ENCODE measurements around the gene SF3A1. TPM values are rescaled to one million over a fixed set of nuclear protein-coding genes. Genes with fewer than 3 reads are reported as not detected.
A peak's percentile ranks its signal among the peaks of the same experiment; 100 is the strongest.

SF3A1 gene
- total and polyA plus RNA-seq, 2 of the 8 experiments (the other 6 are each of a cell fraction or from before 2014, with no cell fraction given), result 27.8 to 285 TPM

- TF ChIP-seq, protein P1, sequence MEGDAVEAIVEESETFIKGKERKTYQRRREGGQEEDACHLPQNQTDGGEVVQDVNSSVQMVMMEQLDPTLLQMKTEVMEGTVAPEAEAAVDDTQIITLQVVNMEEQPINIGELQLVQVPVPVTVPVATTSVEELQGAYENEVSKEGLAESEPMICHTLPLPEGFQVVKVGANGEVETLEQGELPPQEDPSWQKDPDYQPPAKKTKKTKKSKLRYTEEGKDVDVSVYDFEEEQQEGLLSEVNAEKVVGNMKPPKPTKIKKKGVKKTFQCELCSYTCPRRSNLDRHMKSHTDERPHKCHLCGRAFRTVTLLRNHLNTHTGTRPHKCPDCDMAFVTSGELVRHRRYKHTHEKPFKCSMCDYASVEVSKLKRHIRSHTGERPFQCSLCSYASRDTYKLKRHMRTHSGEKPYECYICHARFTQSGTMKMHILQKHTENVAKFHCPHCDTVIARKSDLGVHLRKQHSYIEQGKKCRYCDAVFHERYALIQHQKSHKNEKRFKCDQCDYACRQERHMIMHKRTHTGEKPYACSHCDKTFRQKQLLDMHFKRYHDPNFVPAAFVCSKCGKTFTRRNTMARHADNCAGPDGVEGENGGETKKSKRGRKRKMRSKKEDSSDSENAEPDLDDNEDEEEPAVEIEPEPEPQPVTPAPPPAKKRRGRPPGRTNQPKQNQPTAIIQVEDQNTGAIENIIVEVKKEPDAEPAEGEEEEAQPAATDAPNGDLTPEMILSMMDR (IDR thresholded peaks at IDR 0.05; ENCODE audit: control extremely low read depth in 1 of 3, insufficient read depth in 1 of 3, low read depth in 1 of 3, low read length in 3 of 3), result peak; percentile 79 to 92 (median 79)
- TF ChIP-seq TAF1 (IDR thresholded peaks at IDR 0.05; ENCODE audit: low read depth, low read length) (0 out of 2 replicates have a peak, but pooled peaks have one; percentile 15), CTBP2 (IDR thresholded peaks at IDR 0.05; ENCODE audit: borderline replicate concordance, insufficient read depth, insufficient read length, low read length) (no peak), USF2 (IDR thresholded peaks at IDR 0.05; ENCODE audit: low read length) (no peak), FOSL1 (IDR thresholded peaks at IDR 0.05; ENCODE audit: insufficient read depth, low read depth, low read length) (0 out of 2 replicates have a peak, but pooled peaks have one; percentile 45), NANOG (IDR thresholded peaks at IDR 0.05; ENCODE audit: insufficient read depth, low read depth, low read length, poor library complexity, severe bottlenecking) (no peak), SIN3A (conservative IDR thresholded peaks at IDR 0.05 in 1 of 2, IDR thresholded peaks at IDR 0.05 in 1 of 2; ENCODE audit: low read depth in 1 of 2, low read length in 2 of 2) (0 out of 4 replicates have a peak, but pooled peaks of 1 of the 2 experiments have one; percentile 12), RAD21 (IDR thresholded peaks at IDR 0.05 in 1 of 2, conservative IDR thresholded peaks at IDR 0.05 in 1 of 2; ENCODE audit: low read depth in 2 of 2, low read length in 2 of 2) (peak; percentile 78 to 86), CREB1 (IDR thresholded peaks at IDR 0.05) (peak; percentile 56), TBP (IDR thresholded peaks at IDR 0.05; ENCODE audit: low read depth, low read length) (peak; percentile 13; the same call in 1 of the 2 replicates), ASH2L (IDR thresholded peaks at IDR 0.05; ENCODE audit: low read length) (peak; percentile 48), TCF12 (IDR thresholded peaks at IDR 0.05; ENCODE audit: low read depth, low read length) (0 out of 2 replicates have a peak, but pooled peaks have one; percentile 30)
Observed at GRCh38 chr22:30386960-30387827, 30.5 kb upstream of the SF3A1 start, which contains the start of gene RNF215 (continued).
